WTC11 (cell line): ENCODE measurements around the gene GMEB2. TPM values are rescaled to one million over a fixed set of nuclear protein-coding genes. Genes with fewer than 3 reads are reported as not detected.
A peak's percentile ranks its signal among the peaks of the same experiment; 100 is the strongest.

Source experiments
- ATF1 ChIP-seq: sonication (generic); formaldehyde crosslinking; IDR thresholded peaks from 2 replicates; pipeline ENCODE4 v1.8.1; 2023; ENCODE audit warnings: mild to moderate bottlenecking, moderate library complexity, missing genetic modification reagents
- CREB1 ChIP-seq: sonication (generic); formaldehyde crosslinking; IDR thresholded peaks from 2 replicates; pipeline ENCODE4 v1.8.0; 2023; ENCODE audit warnings: mild to moderate bottlenecking, missing genetic modification reagents
- CREM ChIP-seq: sonication (generic); formaldehyde crosslinking; IDR thresholded peaks from 2 replicates; pipeline ENCODE4 v1.8.1; 2022; ENCODE audit warnings: mild to moderate bottlenecking, missing genetic modification reagents, moderate library complexity
- ELF4 ChIP-seq: sonication (generic); formaldehyde crosslinking; IDR thresholded peaks from 2 replicates; pipeline ENCODE4 v1.8.1; 2022; ENCODE audit warnings: low read depth, mild to moderate bottlenecking, moderate library complexity, missing genetic modification reagents
- GABPB1 ChIP-seq: sonication (generic); formaldehyde crosslinking; IDR thresholded peaks from 2 replicates; pipeline ENCODE4 v1.8.1; 2023; ENCODE audit warnings: mild to moderate bottlenecking, missing genetic modification reagents
- HMGA2 ChIP-seq: fragments of 250-450 bp; sonication (Bioruptor Pico); IDR thresholded peaks from 2 replicates; pipeline ENCODE4 v1.4.0; 2021; ENCODE audit warnings: mild to moderate bottlenecking, moderate library complexity
- JAZF1 ChIP-seq: fragments of 250-450 bp; sonication (Bioruptor Pico); IDR thresholded peaks from 2 replicates; pipeline ENCODE4 v1.9.0; 2021; ENCODE audit warnings: moderate library complexity, mild to moderate bottlenecking, inconsistent platforms
- KAT7 ChIP-seq: sonication (generic); formaldehyde crosslinking; IDR thresholded peaks from 2 replicates; pipeline ENCODE4 v1.8.1; 2023; ENCODE audit warnings: missing genetic modification reagents, mild to moderate bottlenecking, borderline replicate concordance
- MXD4 ChIP-seq: fragments of 250-450 bp; sonication (Bioruptor Pico); IDR thresholded peaks from 2 replicates; pipeline ENCODE4 v1.8.0; 2021; ENCODE audit warnings: mild to moderate bottlenecking, moderate library complexity, borderline replicate concordance
- MYBL2 ChIP-seq: sonication (generic); formaldehyde crosslinking; IDR thresholded peaks from 2 replicates; pipeline ENCODE4 v1.8.1; 2023; ENCODE audit warnings: mild to moderate bottlenecking, moderate library complexity, missing genetic modification reagents
- NFATC4 ChIP-seq: fragments of 250-450 bp; sonication (Bioruptor Pico); IDR thresholded peaks from 2 replicates; pipeline ENCODE4 v1.9.0; 2021; ENCODE audit warnings: mild to moderate bottlenecking
- NFE2L1 ChIP-seq: sonication (generic); formaldehyde crosslinking; IDR thresholded peaks from 2 replicates; pipeline ENCODE4 v1.8.1; 2023; ENCODE audit warnings: missing genetic modification reagents
- OVOL2 ChIP-seq: fragments of 250-450 bp; sonication (Bioruptor Pico); IDR thresholded peaks from 2 replicates; pipeline ENCODE4 v1.9.0; 2021; ENCODE audit warnings: mild to moderate bottlenecking, borderline replicate concordance
- RELA ChIP-seq: sonication (generic); formaldehyde crosslinking; IDR thresholded peaks from 2 replicates; pipeline ENCODE4 v1.8.1; 2022; ENCODE audit warnings: missing genetic modification reagents, mild to moderate bottlenecking, borderline replicate concordance
- RORB ChIP-seq: fragments of 250-450 bp; sonication (Bioruptor Pico); IDR thresholded peaks from 2 replicates; pipeline ENCODE4 v1.9.0; 2021; ENCODE audit warnings: mild to moderate bottlenecking
- SP1 ChIP-seq: sonication (generic); formaldehyde crosslinking; conservative IDR thresholded peaks from 2 replicates; pipeline ENCODE4 v1.8.1; 2022; ENCODE audit warnings: missing genetic modification reagents
- TCF7 ChIP-seq: sonication (generic); formaldehyde crosslinking; IDR thresholded peaks from 2 replicates; pipeline ENCODE4 v1.8.0; 2022; ENCODE audit warnings: mild to moderate bottlenecking, low read depth, missing genetic modification reagents, moderate library complexity
- TEAD1 ChIP-seq: sonication (generic); formaldehyde crosslinking; IDR thresholded peaks from 2 replicates; pipeline ENCODE4 v1.8.0; 2022; ENCODE audit warnings: mild to moderate bottlenecking, missing genetic modification reagents
- TEAD4 ChIP-seq: sonication (generic); formaldehyde crosslinking; IDR thresholded peaks from 2 replicates; pipeline ENCODE4 v1.8.0; 2022; ENCODE audit warnings: mild to moderate bottlenecking, missing genetic modification reagents
- TP53 ChIP-seq: sonication (generic); formaldehyde crosslinking; IDR thresholded peaks from 2 replicates; pipeline ENCODE4 v1.8.1; 2023; ENCODE audit warnings: mild to moderate bottlenecking, missing genetic modification reagents
- ZNF121 ChIP-seq: sonication (generic); formaldehyde crosslinking; IDR thresholded peaks from 2 replicates; pipeline ENCODE4 v1.8.0; 2023; ENCODE audit warnings: missing genetic modification reagents
- ZNF138 ChIP-seq: sonication (generic); formaldehyde crosslinking; conservative IDR thresholded peaks from 2 replicates; pipeline ENCODE4 v1.8.1; 2022; ENCODE audit warnings: mild to moderate bottlenecking, moderate library complexity, missing genetic modification reagents
- ZNF219 ChIP-seq: sonication (generic); formaldehyde crosslinking; IDR thresholded peaks from 2 replicates; pipeline ENCODE4 v1.8.0; 2023; ENCODE audit warnings: missing genetic modification reagents, mild to moderate bottlenecking, borderline replicate concordance
- ZNF416 ChIP-seq: fragments of 250-450 bp; sonication (Bioruptor Pico); IDR thresholded peaks from 2 replicates; pipeline ENCODE4 v1.9.0; 2021; ENCODE audit warnings: mild to moderate bottlenecking, inconsistent platforms
- total RNA-seq: library from RNA; stranded (reverse); gene quantifications from 3 replicates; pipeline ENCODE4 v1.2.3, GENCODE V29; 2021
- TF ChIP-seq, protein P1 (sequence below): sonication (generic); formaldehyde crosslinking; IDR thresholded peaks from 2 replicates; pipeline ENCODE4 v1.8.0; 2023; ENCODE audit warnings: missing genetic modification reagents
- TF ChIP-seq, protein P2 (sequence below): sonication (generic); formaldehyde crosslinking; IDR thresholded peaks from 2 replicates; pipeline ENCODE4 v1.8.1; 2022; ENCODE audit warnings: mild to moderate bottlenecking, moderate library complexity, missing genetic modification reagents
- TF ChIP-seq, protein P3 (sequence below): sonication (generic); formaldehyde crosslinking; IDR thresholded peaks from 2 replicates; pipeline ENCODE4 v1.8.1; 2023; ENCODE audit warnings: mild to moderate bottlenecking, missing genetic modification reagents, moderate library complexity
- TF ChIP-seq, protein P4 (sequence below): sonication (generic); formaldehyde crosslinking; IDR thresholded peaks from 2 replicates; pipeline ENCODE4 v1.8.1; 2022; ENCODE audit warnings: low read depth, missing genetic modification reagents, borderline replicate concordance
- TF ChIP-seq, protein P5 (sequence below): sonication (generic); formaldehyde crosslinking; IDR thresholded peaks from 2 replicates; pipeline ENCODE4 v1.8.1; 2023; ENCODE audit warnings: mild to moderate bottlenecking, missing genetic modification reagents
- TF ChIP-seq, protein P6 (sequence below): sonication (generic); formaldehyde crosslinking; IDR thresholded peaks from 2 replicates; pipeline ENCODE4 v1.8.0; 2023; ENCODE audit warnings: mild to moderate bottlenecking, missing genetic modification reagents
- TF ChIP-seq, protein P7 (sequence below): sonication (generic); formaldehyde crosslinking; IDR thresholded peaks from 2 replicates; pipeline ENCODE4 v1.8.1; 2023; ENCODE audit warnings: mild to moderate bottlenecking, missing genetic modification reagents

GMEB2 gene
- total RNA-seq, 1 experiment from 2014 or later = 14.8 TPM

DNA sequence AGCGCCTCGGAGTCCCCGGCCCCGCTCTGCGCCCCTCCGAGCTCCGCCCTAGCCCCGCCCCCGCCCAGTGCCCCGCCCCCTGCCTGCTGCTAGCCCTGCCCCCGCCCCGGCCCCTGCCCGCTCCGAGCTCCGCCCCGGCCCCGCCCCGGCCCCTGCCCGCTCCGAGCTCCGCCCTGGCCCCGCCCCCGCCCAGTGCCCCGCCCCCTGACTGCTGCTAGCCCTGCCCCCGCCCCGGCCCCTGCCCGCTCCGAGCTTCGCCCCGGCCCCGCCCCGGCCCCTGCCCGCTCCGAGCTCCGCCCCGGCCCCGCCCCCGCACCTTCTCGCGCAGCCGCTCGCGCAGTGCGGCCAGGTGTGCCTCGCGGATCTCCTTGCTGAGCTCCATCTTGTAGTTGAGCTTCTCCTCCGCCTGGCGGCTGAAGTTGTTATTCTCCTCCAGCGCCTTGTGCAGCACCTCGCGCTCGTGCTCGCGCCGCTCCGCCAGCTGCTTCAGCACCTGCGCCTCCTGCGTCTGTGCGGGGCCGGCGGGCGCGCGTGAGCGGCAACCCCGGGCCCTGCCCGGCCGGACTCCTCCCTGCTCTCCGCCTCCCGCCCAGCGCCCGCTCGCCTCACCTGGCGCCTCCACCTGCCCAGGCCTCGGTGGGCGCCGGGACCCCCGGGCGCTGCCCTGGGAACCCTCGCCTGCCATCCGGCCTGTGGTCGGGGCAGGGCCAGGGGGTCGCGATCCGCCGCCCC, 15.1 kb upstream of the GMEB2 start (continued):
- TF ChIP-seq KAT7 (CRISPR knock-in tag) (no peak), GABPB1 (CRISPR knock-in tag) (peak; percentile 69), OVOL2 (CRISPR knock-in tag) (no peak), ZNF121 (CRISPR knock-in tag) (no peak), MXD4 (no peak), CREM (CRISPR knock-in tag) (no peak), ZNF219 (CRISPR knock-in tag) (no peak), RORB (CRISPR knock-in tag) (no peak), ATF1 (no peak), ZNF138 (CRISPR knock-in tag) (no peak), NFE2L1 (CRISPR knock-in tag) (no peak), HMGA2 (CRISPR knock-in tag) (no peak), TCF7 (CRISPR knock-in tag) (no peak), JAZF1 (CRISPR knock-in tag) (no peak), TEAD4 (CRISPR knock-in tag) (no peak), TP53 (no peak), CREB1 (CRISPR knock-in tag) (no peak), ELF4 (CRISPR knock-in tag) (no peak), ZNF416 (CRISPR knock-in tag) (no peak), RELA (no peak), NFATC4 (CRISPR knock-in tag) (no peak), MYBL2 (no peak), SP1 (CRISPR knock-in tag) (peak; percentile 70), TEAD1 (peak; percentile 67; the same call in 1 of the 2 replicates)
- TF ChIP-seq, protein P1, sequence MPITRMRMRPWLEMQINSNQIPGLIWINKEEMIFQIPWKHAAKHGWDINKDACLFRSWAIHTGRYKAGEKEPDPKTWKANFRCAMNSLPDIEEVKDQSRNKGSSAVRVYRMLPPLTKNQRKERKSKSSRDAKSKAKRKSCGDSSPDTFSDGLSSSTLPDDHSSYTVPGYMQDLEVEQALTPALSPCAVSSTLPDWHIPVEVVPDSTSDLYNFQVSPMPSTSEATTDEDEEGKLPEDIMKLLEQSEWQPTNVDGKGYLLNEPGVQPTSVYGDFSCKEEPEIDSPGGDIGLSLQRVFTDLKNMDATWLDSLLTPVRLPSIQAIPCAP (CRISPR knock-in tag) = no peak
- TF ChIP-seq, protein P2, sequence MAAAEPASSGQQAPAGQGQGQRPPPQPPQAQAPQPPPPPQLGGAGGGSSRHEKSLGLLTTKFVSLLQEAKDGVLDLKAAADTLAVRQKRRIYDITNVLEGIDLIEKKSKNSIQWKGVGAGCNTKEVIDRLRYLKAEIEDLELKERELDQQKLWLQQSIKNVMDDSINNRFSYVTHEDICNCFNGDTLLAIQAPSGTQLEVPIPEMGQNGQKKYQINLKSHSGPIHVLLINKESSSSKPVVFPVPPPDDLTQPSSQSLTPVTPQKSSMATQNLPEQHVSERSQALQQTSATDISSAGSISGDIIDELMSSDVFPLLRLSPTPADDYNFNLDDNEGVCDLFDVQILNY (CRISPR knock-in tag) = peak; percentile 78; the same call in 1 of the 2 replicates
- TF ChIP-seq, protein P3, sequence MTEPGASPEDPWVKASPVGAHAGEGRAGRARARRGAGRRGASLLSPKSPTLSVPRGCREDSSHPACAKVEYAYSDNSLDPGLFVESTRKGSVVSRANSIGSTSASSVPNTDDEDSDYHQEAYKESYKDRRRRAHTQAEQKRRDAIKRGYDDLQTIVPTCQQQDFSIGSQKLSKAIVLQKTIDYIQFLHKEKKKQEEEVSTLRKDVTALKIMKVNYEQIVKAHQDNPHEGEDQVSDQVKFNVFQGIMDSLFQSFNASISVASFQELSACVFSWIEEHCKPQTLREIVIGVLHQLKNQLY (CRISPR knock-in tag) = no peak
- TF ChIP-seq, protein P4, sequence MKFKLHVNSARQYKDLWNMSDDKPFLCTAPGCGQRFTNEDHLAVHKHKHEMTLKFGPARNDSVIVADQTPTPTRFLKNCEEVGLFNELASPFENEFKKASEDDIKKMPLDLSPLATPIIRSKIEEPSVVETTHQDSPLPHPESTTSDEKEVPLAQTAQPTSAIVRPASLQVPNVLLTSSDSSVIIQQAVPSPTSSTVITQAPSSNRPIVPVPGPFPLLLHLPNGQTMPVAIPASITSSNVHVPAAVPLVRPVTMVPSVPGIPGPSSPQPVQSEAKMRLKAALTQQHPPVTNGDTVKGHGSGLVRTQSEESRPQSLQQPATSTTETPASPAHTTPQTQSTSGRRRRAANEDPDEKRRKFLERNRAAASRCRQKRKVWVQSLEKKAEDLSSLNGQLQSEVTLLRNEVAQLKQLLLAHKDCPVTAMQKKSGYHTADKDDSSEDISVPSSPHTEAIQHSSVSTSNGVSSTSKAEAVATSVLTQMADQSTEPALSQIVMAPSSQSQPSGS = no peak
- TF ChIP-seq, protein P5, sequence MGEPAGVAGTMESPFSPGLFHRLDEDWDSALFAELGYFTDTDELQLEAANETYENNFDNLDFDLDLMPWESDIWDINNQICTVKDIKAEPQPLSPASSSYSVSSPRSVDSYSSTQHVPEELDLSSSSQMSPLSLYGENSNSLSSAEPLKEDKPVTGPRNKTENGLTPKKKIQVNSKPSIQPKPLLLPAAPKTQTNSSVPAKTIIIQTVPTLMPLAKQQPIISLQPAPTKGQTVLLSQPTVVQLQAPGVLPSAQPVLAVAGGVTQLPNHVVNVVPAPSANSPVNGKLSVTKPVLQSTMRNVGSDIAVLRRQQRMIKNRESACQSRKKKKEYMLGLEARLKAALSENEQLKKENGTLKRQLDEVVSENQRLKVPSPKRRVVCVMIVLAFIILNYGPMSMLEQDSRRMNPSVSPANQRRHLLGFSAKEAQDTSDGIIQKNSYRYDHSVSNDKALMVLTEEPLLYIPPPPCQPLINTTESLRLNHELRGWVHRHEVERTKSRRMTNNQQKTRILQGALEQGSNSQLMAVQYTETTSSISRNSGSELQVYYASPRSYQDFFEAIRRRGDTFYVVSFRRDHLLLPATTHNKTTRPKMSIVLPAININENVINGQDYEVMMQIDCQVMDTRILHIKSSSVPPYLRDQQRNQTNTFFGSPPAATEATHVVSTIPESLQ = no peak
- TF ChIP-seq, protein P6, sequence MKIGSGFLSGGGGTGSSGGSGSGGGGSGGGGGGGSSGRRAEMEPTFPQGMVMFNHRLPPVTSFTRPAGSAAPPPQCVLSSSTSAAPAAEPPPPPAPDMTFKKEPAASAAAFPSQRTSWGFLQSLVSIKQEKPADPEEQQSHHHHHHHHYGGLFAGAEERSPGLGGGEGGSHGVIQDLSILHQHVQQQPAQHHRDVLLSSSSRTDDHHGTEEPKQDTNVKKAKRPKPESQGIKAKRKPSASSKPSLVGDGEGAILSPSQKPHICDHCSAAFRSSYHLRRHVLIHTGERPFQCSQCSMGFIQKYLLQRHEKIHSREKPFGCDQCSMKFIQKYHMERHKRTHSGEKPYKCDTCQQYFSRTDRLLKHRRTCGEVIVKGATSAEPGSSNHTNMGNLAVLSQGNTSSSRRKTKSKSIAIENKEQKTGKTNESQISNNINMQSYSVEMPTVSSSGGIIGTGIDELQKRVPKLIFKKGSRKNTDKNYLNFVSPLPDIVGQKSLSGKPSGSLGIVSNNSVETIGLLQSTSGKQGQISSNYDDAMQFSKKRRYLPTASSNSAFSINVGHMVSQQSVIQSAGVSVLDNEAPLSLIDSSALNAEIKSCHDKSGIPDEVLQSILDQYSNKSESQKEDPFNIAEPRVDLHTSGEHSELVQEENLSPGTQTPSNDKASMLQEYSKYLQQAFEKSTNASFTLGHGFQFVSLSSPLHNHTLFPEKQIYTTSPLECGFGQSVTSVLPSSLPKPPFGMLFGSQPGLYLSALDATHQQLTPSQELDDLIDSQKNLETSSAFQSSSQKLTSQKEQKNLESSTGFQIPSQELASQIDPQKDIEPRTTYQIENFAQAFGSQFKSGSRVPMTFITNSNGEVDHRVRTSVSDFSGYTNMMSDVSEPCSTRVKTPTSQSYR (CRISPR knock-in tag) = no peak
- TF ChIP-seq, protein P7, sequence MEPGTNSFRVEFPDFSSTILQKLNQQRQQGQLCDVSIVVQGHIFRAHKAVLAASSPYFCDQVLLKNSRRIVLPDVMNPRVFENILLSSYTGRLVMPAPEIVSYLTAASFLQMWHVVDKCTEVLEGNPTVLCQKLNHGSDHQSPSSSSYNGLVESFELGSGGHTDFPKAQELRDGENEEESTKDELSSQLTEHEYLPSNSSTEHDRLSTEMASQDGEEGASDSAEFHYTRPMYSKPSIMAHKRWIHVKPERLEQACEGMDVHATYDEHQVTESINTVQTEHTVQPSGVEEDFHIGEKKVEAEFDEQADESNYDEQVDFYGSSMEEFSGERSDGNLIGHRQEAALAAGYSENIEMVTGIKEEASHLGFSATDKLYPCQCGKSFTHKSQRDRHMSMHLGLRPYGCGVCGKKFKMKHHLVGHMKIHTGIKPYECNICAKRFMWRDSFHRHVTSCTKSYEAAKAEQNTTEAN (CRISPR knock-in tag) = no peak
